Measurements from ENCODE around the gene SCN2B.

GRCh38 chr11:118168316-118168715 lies 8.1 kb downstream of the SCN2B start:
- TF ChIP-seq CTCF (IDR thresholded peaks at IDR 0.05; ENCODE audit: borderline replicate concordance, extremely low read depth, low read length, poor library complexity, severe bottlenecking) (no peak), EZH2 (IDR thresholded peaks at IDR 0.05; ENCODE audit: borderline replicate concordance, low read depth, low read length, severe bottlenecking) (no peak)

Data from DND-41 (cell line).